NCI-H510A (cell line): ENCODE measurements around the gene SNAPC2.
"Not testable (repeated sequence)": the region's sequence is repeated elsewhere in the genome, so short reads cannot be mapped to it uniquely, and the experiment has no call there.

Source experiments
- DNase-seq: peaks from one replicate; lab custom pipeline; 2025; lab: John Stamatoyannopoulos, UW

SNAPC2 gene

GRCh38 chr19:7921967-7922835 lies 2.1 kb downstream of the SNAPC2 start:
- DNase-seq = no peak

DNA sequence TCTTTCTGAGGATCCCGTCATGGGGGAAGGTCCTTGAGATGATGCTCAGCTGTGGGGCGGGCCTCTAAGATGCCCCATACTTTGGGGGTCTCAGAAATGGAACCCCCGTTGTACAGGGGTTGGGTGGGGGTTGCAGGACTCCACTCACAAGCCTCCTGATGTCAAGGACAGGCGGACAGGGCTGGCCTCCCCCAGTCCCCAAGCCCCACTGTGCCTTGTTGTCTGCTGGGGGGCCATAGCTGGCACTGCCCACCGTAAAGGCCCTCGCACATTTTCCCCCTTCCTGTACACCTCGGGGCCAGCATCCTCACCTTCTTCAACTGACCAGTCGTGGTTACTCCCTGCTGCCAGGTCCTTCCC lies 2.7 kb downstream of the SNAPC2 start:
- DNase-seq = no peak

DNA sequence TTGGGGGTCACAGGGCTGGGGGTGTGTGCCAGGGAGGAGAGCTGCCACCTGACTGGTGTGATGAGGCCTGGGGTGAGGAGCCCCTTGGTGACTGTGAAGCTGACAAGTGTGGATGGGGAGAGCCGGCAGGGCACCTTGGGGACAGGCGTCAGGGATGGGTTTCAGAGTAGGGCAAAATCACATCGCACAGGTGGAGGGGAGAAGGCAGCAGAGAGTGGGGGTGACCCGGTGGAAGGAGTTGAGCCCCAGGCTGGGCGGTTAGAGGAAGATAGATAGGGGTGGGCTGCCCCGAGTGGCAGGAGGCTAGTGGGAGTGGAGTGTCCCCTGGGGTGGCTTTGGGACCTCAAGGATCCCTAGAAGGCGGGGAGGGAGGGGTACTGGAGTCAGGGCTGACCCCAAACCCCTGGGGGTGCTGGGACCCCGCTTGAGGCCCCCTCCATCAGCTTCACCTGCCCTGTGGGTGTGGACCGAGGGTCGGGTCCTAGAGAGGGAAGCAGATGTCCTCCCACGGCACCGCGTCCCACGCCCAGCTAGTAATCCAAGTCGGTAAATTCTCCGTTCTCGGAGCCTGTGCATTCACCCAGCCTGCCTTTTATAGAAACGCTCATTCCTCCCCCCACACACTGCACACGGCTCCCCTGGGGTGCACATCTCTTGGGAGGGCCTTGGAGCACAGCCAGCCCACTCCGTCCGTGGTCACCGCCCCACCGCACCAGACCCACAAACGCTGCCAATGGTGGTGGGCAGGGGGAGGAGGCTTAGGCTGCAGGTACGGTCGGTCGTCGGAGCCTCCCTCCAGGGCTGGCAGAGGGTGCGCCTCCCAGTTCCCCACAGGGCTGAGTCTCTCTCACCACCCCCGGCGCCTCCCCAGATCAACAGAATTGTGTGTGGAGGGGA lies 3.4 kb downstream of the SNAPC2 start:
- no peak for DNase-seq

DNA sequence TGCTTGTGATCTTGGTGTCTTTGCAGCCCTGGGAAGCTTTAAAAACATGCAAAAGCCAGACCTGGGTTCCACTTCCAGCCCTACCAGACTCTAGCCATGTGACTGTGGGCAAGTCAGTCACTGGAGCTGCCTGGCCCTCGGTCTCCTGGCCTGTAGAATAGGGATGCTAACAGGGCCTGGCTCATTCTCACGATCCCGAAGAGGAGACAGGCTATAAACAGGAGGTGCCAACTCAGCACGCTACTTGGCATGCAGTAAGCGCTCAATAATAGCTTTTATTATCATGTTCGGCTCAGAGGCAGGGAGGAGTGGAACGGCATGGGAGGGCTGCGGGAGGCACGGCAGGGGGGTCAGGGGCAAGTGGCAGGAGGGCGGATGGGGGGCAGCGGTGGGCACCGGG lies 4.1 kb downstream of the SNAPC2 start:
- no peak for DNase-seq

DNA sequence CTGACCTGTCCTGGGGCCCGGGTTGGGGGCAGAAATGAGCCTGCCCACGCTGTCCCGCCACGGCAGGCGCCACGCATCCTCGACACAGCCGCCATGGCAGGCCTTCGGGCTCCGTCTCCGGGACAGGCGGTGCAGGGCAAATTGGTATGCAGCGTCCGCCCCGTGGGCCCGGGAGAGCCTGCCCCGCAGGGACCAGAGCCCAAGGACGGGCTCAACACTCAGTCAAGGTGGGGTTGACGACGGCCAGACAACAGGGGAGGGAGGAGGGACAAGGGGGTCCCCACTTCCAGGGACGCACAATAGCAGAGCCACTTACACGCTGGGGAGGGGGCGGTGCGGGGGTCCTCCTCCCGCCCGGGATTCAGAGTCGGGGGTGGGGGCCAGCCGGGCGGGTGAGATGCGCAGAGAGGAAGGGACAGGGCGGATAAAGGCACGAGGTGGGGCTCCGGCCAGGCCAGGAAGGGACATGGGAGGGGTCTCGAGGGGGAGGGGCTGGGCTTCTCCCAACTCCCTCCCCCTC lies 4.6 kb downstream of the SNAPC2 start:
- no peak for DNase-seq

- DNase-seq = peak; percentile 58
Measured at GRCh38 chr19:7925171-7925851, 5.2 kb downstream of the SNAPC2 start.

DNA sequence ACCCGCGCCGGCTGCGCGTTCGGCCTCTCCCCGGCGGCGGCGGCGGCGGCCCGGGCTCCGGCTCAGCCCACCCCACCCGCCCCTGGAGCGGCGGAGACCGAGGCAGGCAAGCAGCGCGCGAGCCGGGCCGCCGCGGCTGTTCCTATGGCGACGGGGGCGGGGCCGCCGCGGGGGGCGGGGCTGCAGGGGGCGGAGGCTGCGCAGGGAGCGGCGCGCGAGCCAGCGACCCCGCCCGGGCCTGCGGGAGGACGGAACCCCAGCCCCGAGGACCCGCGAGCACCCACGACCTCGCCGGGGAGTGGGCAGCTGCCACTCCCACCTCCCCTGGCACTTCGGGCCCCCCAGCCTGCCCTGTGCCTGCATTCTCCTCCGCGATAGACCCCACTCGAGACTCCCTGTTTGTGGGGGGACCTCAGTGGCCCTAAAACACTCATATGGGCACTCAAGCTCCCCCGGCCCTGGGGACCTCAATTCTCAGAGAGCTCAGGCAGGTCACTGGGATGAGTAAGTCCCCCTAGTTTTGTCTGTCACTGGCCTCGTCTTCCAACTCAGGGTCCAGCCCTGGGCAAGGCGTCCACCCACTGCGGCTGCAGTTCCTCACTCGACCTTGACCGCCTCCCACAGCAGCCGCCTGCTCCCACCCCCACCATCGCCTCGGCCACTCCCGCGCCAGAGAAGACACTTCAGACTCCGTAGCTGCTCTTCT lies 6.0 kb downstream of the SNAPC2 start, which contains the start of gene CTXN1:
Gene CTXN1, minus strand, starts transcription at position 115 of the 706 bp plus-strand sequence. CDS start 597 bp downstream, outside the sequence.
- DNase-seq = peak; percentile 50

GRCh38 chr19:7926727-7927604 lies 6.8 kb downstream of the SNAPC2 start:
- DNase-seq = no peak

GRCh38 chr19:7927605-7928333 lies 7.6 kb downstream of the SNAPC2 start:
- DNase-seq = no peak

DNA sequence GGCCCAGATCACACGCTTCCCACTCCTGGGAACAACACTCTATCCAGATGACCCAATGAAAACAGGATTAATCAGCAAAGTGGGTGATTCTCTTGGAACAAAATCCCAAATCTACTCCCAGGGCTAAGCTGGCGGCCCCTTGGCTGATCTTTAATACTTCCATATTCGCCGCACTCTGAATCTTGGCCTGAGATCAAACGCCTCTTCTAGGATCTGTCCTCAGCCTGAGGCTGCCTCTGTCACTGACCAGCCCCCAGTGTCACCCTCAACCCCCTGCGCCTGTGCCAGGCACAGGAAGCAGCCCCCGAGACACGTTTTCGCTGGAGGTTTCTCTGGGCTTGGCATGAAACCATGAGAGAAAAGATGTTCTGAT lies 8.2 kb downstream of the SNAPC2 start:
- DNase-seq = no peak

GRCh38 chr19:7928741-7929701 lies 8.9 kb downstream of the SNAPC2 start:
- no peak for DNase-seq

DNA sequence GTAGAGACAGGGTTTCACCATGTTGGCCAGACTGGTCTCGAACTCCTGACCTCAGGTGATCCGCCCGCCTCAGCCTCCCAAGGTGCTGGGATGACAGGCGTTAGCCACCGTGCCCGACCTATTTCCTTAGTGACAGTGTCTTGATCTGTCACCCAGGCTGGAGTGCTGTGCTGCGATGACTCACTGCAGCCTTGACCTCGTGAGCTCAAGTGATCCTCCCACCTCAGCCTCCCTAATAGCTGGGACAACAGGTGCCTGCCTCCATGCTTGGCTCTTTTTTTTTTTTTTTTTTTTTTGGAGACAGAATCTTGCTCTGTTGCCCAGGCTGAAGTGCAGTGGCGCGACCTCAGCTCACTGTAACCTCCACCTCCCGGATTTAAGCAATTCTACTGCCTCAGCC lies 9.9 kb downstream of the SNAPC2 start:
- DNase-seq = not testable (repeated sequence)

GRCh38 chr19:7930765-7931164 lies 10.6 kb downstream of the SNAPC2 start:
- DNase-seq = no peak

DNA sequence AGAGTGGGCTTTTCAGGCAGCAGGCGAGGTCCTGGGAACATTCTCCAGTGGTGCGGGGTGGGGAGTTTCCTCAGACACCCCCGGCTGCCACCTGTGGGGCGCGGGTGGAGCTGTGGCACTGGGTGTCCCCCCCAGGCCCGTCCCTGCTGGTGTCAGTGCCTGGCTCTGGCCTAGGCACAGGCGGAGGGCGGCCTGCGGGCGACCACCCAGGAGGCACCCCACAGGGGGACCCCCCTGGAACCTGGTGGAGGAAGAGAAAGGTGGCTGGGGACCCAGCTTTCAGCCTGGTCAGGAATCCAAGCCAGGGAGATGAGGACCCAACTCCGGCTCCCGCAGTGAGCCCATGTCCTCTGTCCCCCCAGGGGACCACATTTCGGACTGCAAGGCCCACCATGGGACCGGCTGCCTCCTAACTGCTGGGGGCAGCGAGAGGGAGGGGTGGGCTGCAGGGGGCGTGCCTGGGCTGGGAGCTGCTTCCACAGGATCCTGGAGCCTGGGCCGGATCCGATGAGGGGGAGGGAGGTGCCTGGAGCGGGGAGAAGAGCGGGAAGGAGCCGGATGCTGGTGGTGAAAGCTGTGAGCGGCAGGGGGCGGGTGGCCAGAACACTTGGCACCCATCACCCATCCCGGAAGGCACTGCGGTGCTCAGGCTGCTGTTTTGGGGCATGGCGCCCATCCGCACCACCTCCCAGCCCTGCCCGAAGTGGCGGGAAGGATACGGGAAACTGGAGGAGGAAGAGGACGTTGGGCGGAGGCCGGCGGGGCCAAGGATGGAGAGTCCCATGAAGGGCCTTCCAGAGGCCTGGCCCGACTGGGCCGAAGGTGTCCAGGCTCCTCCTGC lies 11.3 kb downstream of the SNAPC2 start:
- DNase-seq = no peak

DNA sequence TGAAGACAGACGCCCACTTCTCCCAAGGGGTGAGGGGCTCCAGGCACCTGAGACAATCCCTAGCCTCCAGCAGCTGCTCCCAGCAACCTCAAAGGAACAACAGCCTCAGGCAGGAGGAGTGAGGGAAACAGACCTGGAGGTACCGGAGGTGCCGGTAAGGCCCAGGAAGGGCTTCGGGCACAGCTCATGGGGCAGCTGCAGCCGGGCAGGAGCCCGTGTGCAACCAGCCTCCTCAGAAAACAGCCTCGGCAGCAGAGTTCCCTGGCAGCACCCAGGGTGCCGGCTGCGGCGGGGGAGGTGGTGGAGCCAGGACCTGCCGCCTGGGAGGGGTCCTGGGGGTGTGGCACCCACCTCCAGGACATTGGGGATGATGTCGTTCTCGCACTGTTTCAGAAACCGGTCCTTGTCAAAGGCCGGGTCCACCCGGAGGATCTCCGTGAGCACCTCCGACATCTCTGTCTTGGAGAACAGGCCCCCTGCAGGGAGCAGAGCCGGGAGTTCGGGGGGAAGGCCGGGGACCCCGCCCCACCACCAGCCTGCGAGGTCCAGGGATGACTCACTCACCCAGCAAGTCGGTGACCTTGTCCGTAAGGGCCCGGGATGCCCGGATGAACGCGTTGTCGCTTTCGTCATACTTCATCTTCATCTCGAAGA lies 12.3 kb downstream of the SNAPC2 start:
- no peak for DNase-seq

DNA sequence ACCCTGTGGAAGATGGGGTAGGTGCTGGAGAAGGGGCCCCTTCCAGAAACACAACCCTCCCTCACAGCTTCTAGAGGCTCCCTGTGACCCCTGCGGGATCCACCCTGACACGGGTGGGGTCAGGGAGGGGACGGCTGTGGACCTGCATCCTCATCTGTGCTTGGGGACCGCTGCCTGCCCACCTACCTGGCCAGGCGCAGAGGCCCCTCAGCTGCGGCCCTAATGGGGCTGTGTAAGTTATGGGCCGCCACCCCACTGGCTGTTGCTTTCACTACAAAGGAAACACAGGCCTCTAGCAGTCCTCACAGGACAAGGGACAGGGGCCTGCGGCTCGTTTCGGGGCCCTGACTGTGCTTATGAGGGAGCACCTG lies 12.8 kb downstream of the SNAPC2 start:
- DNase-seq = no peak

- DNase-seq = no peak
Measured at GRCh38 chr19:7933411-7933810, 13.3 kb downstream of the SNAPC2 start.
